Spinal cord (tissue), 10 donors: ENCODE data around the gene TFR2. TPM values are rescaled to one million over a fixed set of nuclear protein-coding genes. Genes with fewer than 3 reads are reported as not detected.

Source experiments
- DNase-seq, 6 donors: peaks; one replicate each; pipeline versions ENCODE4 v3.0.0 to v3.0.0-alpha.2; 2013 to 2015; ENCODE audit warnings: low spot score in 6 of 6, low read depth in 4 of 6
- H3K27ac ChIP-seq: one replicate; pipeline ENCODE4 v1.5.1; 2013; ENCODE audit warnings: low read depth, low read length, control low read depth
- H3K27me3 ChIP-seq: one replicate; pipeline ENCODE4 v1.6.1; 2013; ENCODE audit warnings: low read length; ENCODE audit not compliant: control insufficient read depth, insufficient read depth
- H3K36me3 ChIP-seq: one replicate; pipeline ENCODE4 v1.6.1; 2013; ENCODE audit warnings: low read length; ENCODE audit not compliant: control insufficient read depth, insufficient read depth
- H3K4me1 ChIP-seq: one replicate; pipeline ENCODE4 v1.6.1; 2013; ENCODE audit warnings: low read length; ENCODE audit not compliant: control insufficient read depth, insufficient read depth
- H3K4me3 ChIP-seq: one replicate; pipeline ENCODE4 v1.5.1; 2013; ENCODE audit warnings: low read depth, low read length, control low read depth
- H3K9me3 ChIP-seq: one replicate; pipeline ENCODE4 v1.6.1; 2013; ENCODE audit warnings: low read length; ENCODE audit not compliant: control insufficient read depth, insufficient read depth
- WGBS: methylation state at CpG from one replicate; pipeline ENCODE4 v1.1.5; 2013; ENCODE audit warnings: missing lambda C conversion rate; ENCODE audit not compliant: insufficient coverage; 5-methylcytosine and 5-hydroxymethylcytosine counted together
- polyA plus RNA-seq, 2 donors: library from polyadenylated mRNA; unstranded; fragments of 120-200 nt; gene quantifications; one replicate each; pipeline ENCODE4 v1.2.1, GENCODE V29; 2013; ENCODE audit not compliant: insufficient read length in 2 of 2
- small RNA-seq: library from RNA; depleted of rRNA; stranded (forward); fragments of <200 nt; gene quantifications from one replicate; pipeline ENCODE3, GENCODE V24; 2014; ENCODE audit warnings: low replicate concordance
- total RNA-seq, 2 donors: library from RNA; depleted of rRNA in 1 of 2; stranded (reverse); fragments of 120-200 nt in 1 of 2; fragments of >200 nt in 1 of 2; gene quantifications; one replicate each; pipeline versions ENCODE4 v1.2.3 to v1.2.4, GENCODE V29; 2013 to 2014
- donor health status: healthy.

Gene TFR2
- total and polyA plus RNA-seq, 4 donors, result 3.7 to 17.9 (median 12.0) TPM

GRCh38 chr7:100573691-100574361 lies 67.5 kb downstream of the TFR2 start, which contains the start of gene SAP25:
Gene SAP25, minus strand, starts transcription at chr7:100573900. Its CDS starts 158 bp downstream, at chr7:100573742.
- Histone ChIP-seq H3K36me3 (peaks cover 70% of the 10 kb centered on the region), H3K27me3 (peaks cover 9% of the 10 kb centered on the region), H3K27ac (no peak within 1 kb of the TSS), H3K9me3 (no peaks in the 10 kb centered on the region), H3K4me1 (peaks cover 24% of the 10 kb centered on the region), H3K4me3 (no peak within 1 kb of the TSS)
- DNase-seq, result no peak
- 89% methylated on average over 60 of the region's 70 CpGs for WGBS

DNA sequence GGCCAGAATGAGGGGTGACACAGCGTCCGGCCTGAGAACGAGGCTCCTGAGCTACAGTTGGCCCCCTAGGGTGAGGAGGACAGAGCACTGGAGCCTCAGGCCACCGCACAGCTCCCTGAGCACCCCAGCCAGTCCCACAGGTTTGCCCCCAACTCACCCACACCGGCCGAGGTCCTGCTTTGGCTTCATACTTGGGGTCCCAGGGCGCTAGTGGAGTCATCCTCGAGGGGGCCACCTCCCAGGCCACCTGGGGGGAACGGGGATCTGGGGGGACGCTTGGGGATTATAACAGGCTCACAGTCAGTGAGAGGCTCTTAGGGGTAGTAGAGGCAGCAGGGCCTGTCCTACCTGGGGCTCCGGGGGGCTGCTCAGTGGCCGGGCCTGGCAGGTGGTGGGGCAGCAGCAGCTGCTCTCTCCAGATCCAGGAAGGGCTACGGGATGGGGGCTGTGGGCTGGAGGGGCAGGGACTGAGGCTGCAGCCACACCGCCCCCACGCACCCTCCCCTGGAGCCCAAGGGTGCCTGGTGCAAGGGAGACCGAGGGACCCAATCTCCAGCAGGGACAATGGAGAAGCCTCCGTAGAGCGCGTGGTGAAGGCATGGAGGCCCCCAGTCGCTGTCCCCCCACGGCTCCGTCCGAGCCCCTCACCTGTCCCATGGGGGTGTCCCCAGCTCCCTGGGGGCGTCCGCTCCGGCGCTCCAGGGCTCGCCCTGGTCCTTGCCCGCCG lies 68.2 kb downstream of the TFR2 start:
- no peak overlapping the region for H3K27ac ChIP-seq
- DNase-seq, result no peak
- H3K4me1 ChIP-seq, result peaks cover 31% of the 10 kb centered on the region
- H3K4me3 ChIP-seq, result no peak overlapping the region
- H3K36me3 ChIP-seq, result peaks cover 63% of the 10 kb centered on the region
- H3K27me3 ChIP-seq, result peaks cover 9% of the 10 kb centered on the region
- WGBS, result 94% methylated on average over 30 of the region's 30 CpGs
- H3K9me3 ChIP-seq, result no peaks in the 10 kb centered on the region

GRCh38 chr7:100572281-100572948 lies 68.9 kb downstream of the TFR2 start:
- DNase-seq, result no peak
- peaks cover 58% of the 10 kb centered on the region for H3K36me3 ChIP-seq

GRCh38 chr7:100571829-100572116 lies 69.6 kb downstream of the TFR2 start:
- H3K27ac ChIP-seq, result no peak overlapping the region
- H3K36me3 ChIP-seq, result peaks cover 58% of the 10 kb centered on the region
- H3K27me3 ChIP-seq, result peaks cover 9% of the 10 kb centered on the region
- WGBS, result 95% methylated on average over 2 of the region's 2 CpGs
- H3K4me1 ChIP-seq, result peaks cover 43% of the 10 kb centered on the region
- DNase-seq, result no peak
- H3K4me3 ChIP-seq, result no peak overlapping the region
- no peaks in the 10 kb centered on the region for H3K9me3 ChIP-seq

More at GRCh38 chr7:100572281-100572948, 68.9 kb downstream of the TFR2 start:
- Histone ChIP-seq H3K4me1 (peaks cover 38% of the 10 kb centered on the region), H3K27ac (no peak overlapping the region), H3K4me3 (no peak overlapping the region), H3K9me3 (no peaks in the 10 kb centered on the region), H3K27me3 (peaks cover 9% of the 10 kb centered on the region)
- WGBS, result 79% methylated on average over 20 of the region's 20 CpGs

DNA sequence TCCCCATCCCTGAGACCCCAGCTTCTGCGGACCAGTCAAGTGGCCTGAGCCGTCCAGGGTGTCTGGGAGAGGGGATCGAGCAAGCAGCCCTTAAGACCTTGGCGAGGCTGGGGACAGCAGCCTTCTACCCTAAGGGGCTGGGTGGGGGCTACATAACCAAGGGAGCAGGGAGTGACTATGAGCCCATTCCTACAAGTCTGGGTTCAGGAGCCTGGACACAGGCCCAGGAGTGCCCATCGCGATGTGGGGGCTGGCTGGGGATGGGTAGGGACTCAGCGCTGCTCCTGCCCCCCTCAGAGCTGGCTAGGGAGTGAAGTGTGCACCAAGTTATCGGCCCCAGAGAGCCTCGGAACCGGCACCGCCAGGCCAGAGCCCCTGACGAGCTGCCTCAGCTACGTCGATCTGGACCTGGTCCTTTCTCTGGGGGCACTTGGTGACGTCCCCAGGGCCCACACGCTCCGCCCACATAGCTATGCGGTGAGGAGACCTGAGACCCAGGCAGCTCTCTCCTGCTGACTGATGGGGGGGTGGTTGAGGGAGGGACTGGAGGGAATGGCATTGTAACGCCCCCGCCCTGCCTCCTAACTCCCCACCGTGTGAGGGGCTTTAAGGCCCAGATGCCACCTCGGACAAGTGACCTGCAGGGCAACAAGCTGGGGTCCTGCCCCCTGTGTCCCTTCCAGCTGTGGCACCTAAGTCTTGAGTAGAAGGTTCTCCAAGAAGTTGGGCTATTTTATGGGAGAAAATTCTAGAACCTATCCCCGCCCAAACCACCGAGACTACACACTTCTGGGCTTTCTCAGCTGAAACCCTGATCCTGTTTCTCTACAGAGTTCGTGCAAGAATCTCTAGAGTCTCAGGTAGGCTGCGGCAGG lies 70.2 kb downstream of the TFR2 start:
- peaks cover 9% of the 10 kb centered on the region for H3K27me3 ChIP-seq
- no peak overlapping the region for H3K27ac ChIP-seq
- H3K9me3 ChIP-seq, result no peaks in the 10 kb centered on the region
- H3K4me3 ChIP-seq, result no peak overlapping the region
- peaks cover 58% of the 10 kb centered on the region for H3K36me3 ChIP-seq
- 67% methylated on average over 15 of the region's 26 CpGs for WGBS
- peaks cover 44% of the 10 kb centered on the region for H3K4me1 ChIP-seq
- no peak for DNase-seq

Small RNA genes lying within 50 kb of the gene (small RNA-seq; reads per million reads assigned to genes)
- not detected for gene SAP25

Other genes with a start within 250 kb of the TFR2 start
- gene ZCWPW1, start 212.8 kb downstream of the TFR2 start, total RNA-seq, result 1 to 10 TPM; 5.1 to 7.7 TPM
- gene ZCWPW1, start 212.8 kb downstream of the TFR2 start, polyA plus RNA-seq, result 1 to 10 TPM; 6.6 to 8.0 TPM
- 10 to 100 TPM; 18.5 to 37.9 TPM for gene MEPCE, start 211.7 kb downstream of the TFR2 start, total RNA-seq
- gene MEPCE, start 211.7 kb downstream of the TFR2 start, polyA plus RNA-seq, result 10 to 100 TPM; 40.1 to 41.8 TPM
- 10 to 100 TPM in 1 of 2 donors, 1 to 10 TPM in 1; 5.3 to 20.4 TPM for gene PPP1R35, start 205.1 kb downstream of the TFR2 start, total RNA-seq
- 10 to 100 TPM; 17.2 to 24.4 TPM for gene PPP1R35, start 205.1 kb downstream of the TFR2 start, polyA plus RNA-seq
- gene SPACDR, start 177.3 kb downstream of the TFR2 start, total RNA-seq, result 1 to 10 TPM; 2.0 to 2.1 TPM
- 10 to 100 TPM in 1 of 2 donors, 1 to 10 TPM in 1; 6.5 to 12.0 TPM for gene SPACDR, start 177.3 kb downstream of the TFR2 start, polyA plus RNA-seq
- 100 to 1,000 TPM in 1 of 2 donors, 10 to 100 TPM in 1; 67.4 to 141 TPM for gene TSC22D4, start 162.3 kb downstream of the TFR2 start, total RNA-seq
- 100 to 1,000 TPM; 326 to 376 TPM for gene TSC22D4, start 162.3 kb downstream of the TFR2 start, polyA plus RNA-seq
- gene NYAP1, start 157.6 kb downstream of the TFR2 start, total RNA-seq, result 10 to 100 TPM; 12.0 to 12.6 TPM
- 10 to 100 TPM; 62.2 to 63.4 TPM for gene NYAP1, start 157.6 kb downstream of the TFR2 start, polyA plus RNA-seq
- gene AGFG2, start 102.3 kb downstream of the TFR2 start, total RNA-seq, result 10 to 100 TPM; 10.6 to 16.1 TPM
- 10 to 100 TPM; 18.3 to 21.0 TPM for gene AGFG2, start 102.3 kb downstream of the TFR2 start, polyA plus RNA-seq
- 1 to 10 TPM in 1 of 2 donors, not detected in 1; 1.9 TPM for gene SAP25, start 67.7 kb downstream of the TFR2 start, total RNA-seq
- 1 to 10 TPM; 3.4 to 9.8 TPM for gene SAP25, start 67.7 kb downstream of the TFR2 start, polyA plus RNA-seq
- 10 to 100 TPM in 1 of 2 donors, 1 to 10 TPM in 1; 9.6 to 17.2 TPM for gene LRCH4, start 55.4 kb downstream of the TFR2 start, total RNA-seq
- 10 to 100 TPM; 41.0 to 61.3 TPM for gene LRCH4, start 55.4 kb downstream of the TFR2 start, polyA plus RNA-seq
- gene FBXO24, start 55.2 kb downstream of the TFR2 start, total RNA-seq, result 1 to 10 TPM in 1 of 2 donors, under 1 TPM in 1; 0.40 to 2.0 TPM
- 1 to 10 TPM in 1 of 2 donors, under 1 TPM in 1; 0.95 to 2.6 TPM for gene FBXO24, start 55.2 kb downstream of the TFR2 start, polyA plus RNA-seq
- 100 to 1,000 TPM in 1 of 2 donors, 10 to 100 TPM in 1; 71.6 to 201 TPM for gene PCOLCE, start 39.2 kb downstream of the TFR2 start, total RNA-seq
- gene PCOLCE, start 39.2 kb downstream of the TFR2 start, polyA plus RNA-seq, result 100 to 1,000 TPM in 1 of 2 donors, 10 to 100 TPM in 1; 97.7 to 180 TPM
- gene MOSPD3, start 29.0 kb downstream of the TFR2 start, total RNA-seq, result 10 to 100 TPM in 1 of 2 donors, 1 to 10 TPM in 1; 8.9 to 15.2 TPM
- gene MOSPD3, start 29.0 kb downstream of the TFR2 start, polyA plus RNA-seq, result 10 to 100 TPM; 51.3 to 54.7 TPM
- gene ACTL6B, start 14.9 kb upstream of the TFR2 start, total RNA-seq, result 10 to 100 TPM; 16.5 to 35.2 TPM
- gene ACTL6B, start 14.9 kb upstream of the TFR2 start, polyA plus RNA-seq, result 10 to 100 TPM; 83.1 to 89.8 TPM
- gene GNB2, start 32.2 kb upstream of the TFR2 start, total RNA-seq, result 10 to 100 TPM; 74.9 to 89.9 TPM
- gene GNB2, start 32.2 kb upstream of the TFR2 start, polyA plus RNA-seq, result 100 to 1,000 TPM; 340 to 353 TPM
- 10 to 100 TPM; 13.2 to 26.1 TPM for gene GIGYF1, start 52.7 kb upstream of the TFR2 start, total RNA-seq
- 10 to 100 TPM; 41.7 to 53.7 TPM for gene GIGYF1, start 52.7 kb upstream of the TFR2 start, polyA plus RNA-seq
- gene POP7, start 64.6 kb upstream of the TFR2 start, total RNA-seq, result 10 to 100 TPM; 26.2 to 45.2 TPM
- gene POP7, start 64.6 kb upstream of the TFR2 start, polyA plus RNA-seq, result 10 to 100 TPM; 59.3 to 65.3 TPM
- under 1 TPM in 1 of 2 donors, not detected in 1; 0.28 TPM for gene EPO, start 78.9 kb upstream of the TFR2 start, total RNA-seq
- under 1 TPM; 0.44 TPM for gene EPO, start 78.9 kb upstream of the TFR2 start, polyA plus RNA-seq
- gene ZAN, start 92.0 kb upstream of the TFR2 start, total RNA-seq, result not detected
- not detected for gene ZAN, start 92.0 kb upstream of the TFR2 start, polyA plus RNA-seq
- gene EPHB4, start 186.0 kb upstream of the TFR2 start, total RNA-seq, result 10 to 100 TPM; 16.2 to 52.1 TPM
- gene EPHB4, start 186.0 kb upstream of the TFR2 start, polyA plus RNA-seq, result 10 to 100 TPM; 17.3 to 25.0 TPM
- 10 to 100 TPM; 13.8 to 21.2 TPM for gene SLC12A9, start 211.2 kb upstream of the TFR2 start, total RNA-seq
- 10 to 100 TPM; 34.8 to 48.3 TPM for gene SLC12A9, start 211.2 kb upstream of the TFR2 start, polyA plus RNA-seq
- gene TRIP6, start 225.8 kb upstream of the TFR2 start, total RNA-seq, result 10 to 100 TPM; 16.0 to 66.6 TPM
- gene TRIP6, start 225.8 kb upstream of the TFR2 start, polyA plus RNA-seq, result 10 to 100 TPM; 36.2 to 55.6 TPM
- 10 to 100 TPM; 21.3 to 68.7 TPM for gene SRRT, start 233.6 kb upstream of the TFR2 start, total RNA-seq
- gene SRRT, start 233.6 kb upstream of the TFR2 start, polyA plus RNA-seq, result 100 to 1,000 TPM; 139 to 158 TPM
- 1 to 10 TPM; 1.4 to 4.2 TPM for gene UFSP1, start 248.2 kb upstream of the TFR2 start, total RNA-seq
- gene UFSP1, start 248.2 kb upstream of the TFR2 start, polyA plus RNA-seq, result 1 to 10 TPM; 2.5 to 2.6 TPM